ENCODE data around the gene RFTN1. TPM values are rescaled to one million over a fixed set of nuclear protein-coding genes. Genes with fewer than 3 reads are reported as not detected.
A peak's percentile ranks its signal among the peaks of the same experiment; 100 is the strongest.

RFTN1 gene
- total and polyA plus RNA-seq, 10 of the 15 experiments (the other 5 are each of a cell fraction or from before 2014, with no cell fraction given), result 20.6 to 213 (median 147) TPM

DNA sequence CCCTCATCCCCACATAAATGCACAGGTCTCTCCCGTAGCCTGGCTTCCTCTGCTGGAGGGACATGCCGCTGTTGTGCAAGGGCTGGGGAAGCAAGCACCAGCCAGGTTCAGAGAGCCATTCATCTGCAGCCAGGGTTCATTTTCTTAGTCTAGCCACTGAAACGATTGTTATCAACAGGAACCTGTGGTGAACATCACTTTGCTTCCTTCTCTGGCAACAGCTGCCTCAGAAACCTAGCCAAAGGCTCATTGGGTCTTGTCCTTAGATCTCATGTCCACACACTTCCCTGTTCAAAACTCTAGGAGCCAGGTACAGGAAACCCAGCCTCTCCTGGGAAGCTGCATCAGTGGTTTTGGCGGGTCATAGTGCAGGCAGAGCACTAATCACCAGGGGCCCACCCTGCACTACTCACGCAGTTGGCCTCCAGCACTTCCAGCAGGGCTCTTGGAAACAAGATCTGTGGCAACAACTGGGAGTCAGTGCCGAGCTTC lies 201.5 kb downstream of the RFTN1 start:
- Histone ChIP-seq H3K36me3 (ENCODE audit: control insufficient read depth in 2 of 2, insufficient read depth in 2 of 2, low read length in 1 of 2) (peaks cover 14 to 24% of the 10 kb centered on the region in 2 experiments), H4K20me1 (ENCODE audit: control insufficient read depth, insufficient read depth) (no peaks in the 10 kb centered on the region), H3K27ac (ENCODE audit: control insufficient read depth, insufficient read depth) (no peak overlapping the region; the same call in 1 of the 2 replicates), H3K4me1 (ENCODE audit: control insufficient read depth, insufficient read depth, low read length) (peaks cover 24% of the 10 kb centered on the region), H2AFZ (ENCODE audit: control insufficient read depth, low read depth, low read length) (no peak overlapping the region), H3K9me3 (replicated peaks; ENCODE audit: control insufficient read depth, insufficient read depth, low read length) (no peaks in the 10 kb centered on the region), H3K4me3 (no peak overlapping the region), H3K27me3 (replicated peaks in 1 of 2; ENCODE audit: control insufficient read depth in 2 of 2, insufficient read depth in 2 of 2, low read length in 1 of 2) (no peaks in the 10 kb centered on the region), H3K79me2 (ENCODE audit: control insufficient read depth, insufficient read depth, low read length) (no peaks in the 10 kb centered on the region), H3K4me2 (ENCODE audit: control insufficient read depth, insufficient read depth) (no peak overlapping the region), H3K9ac (ENCODE audit: control insufficient read depth, insufficient read depth, low read length) (no peak overlapping the region)
- intact Hi-C loops (cut with micrococcal nuclease; ENCODE audit: unreplicated experiment) (no loop called here), in situ Hi-C loops (cut with MboI) (no loop called here)
- ChIA-PET POLR2A (interaction anchor here (0.6 to 1.1 kb wide), 5 partner anchors 12 to 1355 kb away, joined by 3 to 6 read pairs (median 4); no protein-coding TSS in a partner anchor), CTCF (interaction anchor here (1.0 to 2.7 kb wide), 7 partner anchors 11 to 23 kb away, joined by 3 to 9 read pairs (median 3); no protein-coding TSS in a partner anchor), RAD21 (ENCODE audit: unreplicated experiment) (interaction anchor here (1.1 to 1.6 kb wide), 3 partner anchors 21 to 238 kb away, joined by 3 to 7 read pairs (median 3); no protein-coding TSS in a partner anchor), SMC1A (ENCODE audit: uncharacterized antibody, unreplicated experiment) (interaction anchor here (1.1 to 4.0 kb wide), 6 partner anchors 8 to 238 kb away, joined by 3 to 20 read pairs (median 8); no protein-coding TSS in a partner anchor)
- ATAC-seq (peak; percentile 66), DNase-seq (ENCODE audit: low read depth, low spot score) (no peak), FAIRE-seq (peak; percentile 93)
- WGBS (ENCODE audit: insufficient coverage, insufficient replicate concordance, low lambda C conversion rate, missing lambda C conversion rate), result 38% methylated on average over 6 of the region's 6 CpGs
- BruUV-seq (replicated peaks), result TSS peak; percentile 1
- no peak for TF ChIP-seq NR2C1 (IDR thresholded peaks at IDR 0.05)
- 0 out of 2 replicates have a peak, but pooled peaks have one; percentile 12 for TF ChIP-seq PAX5 (IDR thresholded peaks at IDR 0.05; ENCODE audit: borderline replicate concordance, low read depth, low read length)
- TF ChIP-seq, protein P1, sequence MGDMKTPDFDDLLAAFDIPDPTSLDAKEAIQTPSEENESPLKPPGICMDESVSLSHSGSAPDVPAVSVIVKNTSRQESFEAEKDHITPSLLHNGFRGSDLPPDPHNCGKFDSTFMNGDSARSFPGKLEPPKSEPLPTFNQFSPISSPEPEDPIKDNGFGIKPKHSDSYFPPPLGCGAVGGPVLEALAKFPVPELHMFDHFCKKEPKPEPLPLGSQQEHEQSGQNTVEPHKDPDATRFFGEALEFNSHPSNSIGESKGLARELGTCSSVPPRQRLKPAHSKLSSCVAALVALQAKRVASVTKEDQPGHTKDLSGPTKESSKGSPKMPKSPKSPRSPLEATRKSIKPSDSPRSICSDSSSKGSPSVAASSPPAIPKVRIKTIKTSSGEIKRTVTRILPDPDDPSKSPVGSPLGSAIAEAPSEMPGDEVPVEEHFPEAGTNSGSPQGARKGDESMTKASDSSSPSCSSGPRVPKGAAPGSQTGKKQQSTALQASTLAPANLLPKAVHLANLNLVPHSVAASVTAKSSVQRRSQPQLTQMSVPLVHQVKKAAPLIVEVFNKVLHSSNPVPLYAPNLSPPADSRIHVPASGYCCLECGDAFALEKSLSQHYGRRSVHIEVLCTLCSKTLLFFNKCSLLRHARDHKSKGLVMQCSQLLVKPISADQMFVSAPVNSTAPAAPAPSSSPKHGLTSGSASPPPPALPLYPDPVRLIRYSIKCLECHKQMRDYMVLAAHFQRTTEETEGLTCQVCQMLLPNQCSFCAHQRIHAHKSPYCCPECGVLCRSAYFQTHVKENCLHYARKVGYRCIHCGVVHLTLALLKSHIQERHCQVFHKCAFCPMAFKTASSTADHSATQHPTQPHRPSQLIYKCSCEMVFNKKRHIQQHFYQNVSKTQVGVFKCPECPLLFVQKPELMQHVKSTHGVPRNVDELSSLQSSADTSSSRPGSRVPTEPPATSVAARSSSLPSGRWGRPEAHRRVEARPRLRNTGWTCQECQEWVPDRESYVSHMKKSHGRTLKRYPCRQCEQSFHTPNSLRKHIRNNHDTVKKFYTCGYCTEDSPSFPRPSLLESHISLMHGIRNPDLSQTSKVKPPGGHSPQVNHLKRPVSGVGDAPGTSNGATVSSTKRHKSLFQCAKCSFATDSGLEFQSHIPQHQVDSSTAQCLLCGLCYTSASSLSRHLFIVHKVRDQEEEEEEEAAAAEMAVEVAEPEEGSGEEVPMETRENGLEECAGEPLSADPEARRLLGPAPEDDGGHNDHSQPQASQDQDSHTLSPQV (IDR thresholded peaks at IDR 0.05), result no peak
- TF ChIP-seq, protein P2, sequence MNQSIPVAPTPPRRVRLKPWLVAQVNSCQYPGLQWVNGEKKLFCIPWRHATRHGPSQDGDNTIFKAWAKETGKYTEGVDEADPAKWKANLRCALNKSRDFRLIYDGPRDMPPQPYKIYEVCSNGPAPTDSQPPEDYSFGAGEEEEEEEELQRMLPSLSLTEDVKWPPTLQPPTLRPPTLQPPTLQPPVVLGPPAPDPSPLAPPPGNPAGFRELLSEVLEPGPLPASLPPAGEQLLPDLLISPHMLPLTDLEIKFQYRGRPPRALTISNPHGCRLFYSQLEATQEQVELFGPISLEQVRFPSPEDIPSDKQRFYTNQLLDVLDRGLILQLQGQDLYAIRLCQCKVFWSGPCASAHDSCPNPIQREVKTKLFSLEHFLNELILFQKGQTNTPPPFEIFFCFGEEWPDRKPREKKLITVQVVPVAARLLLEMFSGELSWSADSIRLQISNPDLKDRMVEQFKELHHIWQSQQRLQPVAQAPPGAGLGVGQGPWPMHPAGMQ (IDR thresholded peaks at IDR 0.05; ENCODE audit: borderline replicate concordance), result no peak
- peak; percentile 29 to 32; a peak in 1 of 4 replicates for TF ChIP-seq IKZF2 (IDR thresholded peaks at IDR 0.05)
- TF ChIP-seq RUNX3 (IDR thresholded peaks at IDR 0.05; ENCODE audit: low read length), result peak; percentile 55; the same call in 1 of the 2 replicates
- no peak for TF ChIP-seq JUNB (IDR thresholded peaks at IDR 0.05)
- TF ChIP-seq EGR1 (IDR thresholded peaks at IDR 0.05; ENCODE audit: borderline replicate concordance in 1 of 2, low read depth in 2 of 2, low read length in 2 of 2), result no peak
- TF ChIP-seq ATF3 (IDR thresholded peaks at IDR 0.05; ENCODE audit: borderline replicate concordance, extremely low read depth, low read depth, low read length), result no peak
- TF ChIP-seq CHD2 (IDR thresholded peaks at IDR 0.05; ENCODE audit: borderline replicate concordance, low read depth, low read length), result no peak
- TF ChIP-seq BCL11A (IDR thresholded peaks at IDR 0.05; ENCODE audit: low read depth, low read length), result no peak
- TF ChIP-seq, protein P3, sequence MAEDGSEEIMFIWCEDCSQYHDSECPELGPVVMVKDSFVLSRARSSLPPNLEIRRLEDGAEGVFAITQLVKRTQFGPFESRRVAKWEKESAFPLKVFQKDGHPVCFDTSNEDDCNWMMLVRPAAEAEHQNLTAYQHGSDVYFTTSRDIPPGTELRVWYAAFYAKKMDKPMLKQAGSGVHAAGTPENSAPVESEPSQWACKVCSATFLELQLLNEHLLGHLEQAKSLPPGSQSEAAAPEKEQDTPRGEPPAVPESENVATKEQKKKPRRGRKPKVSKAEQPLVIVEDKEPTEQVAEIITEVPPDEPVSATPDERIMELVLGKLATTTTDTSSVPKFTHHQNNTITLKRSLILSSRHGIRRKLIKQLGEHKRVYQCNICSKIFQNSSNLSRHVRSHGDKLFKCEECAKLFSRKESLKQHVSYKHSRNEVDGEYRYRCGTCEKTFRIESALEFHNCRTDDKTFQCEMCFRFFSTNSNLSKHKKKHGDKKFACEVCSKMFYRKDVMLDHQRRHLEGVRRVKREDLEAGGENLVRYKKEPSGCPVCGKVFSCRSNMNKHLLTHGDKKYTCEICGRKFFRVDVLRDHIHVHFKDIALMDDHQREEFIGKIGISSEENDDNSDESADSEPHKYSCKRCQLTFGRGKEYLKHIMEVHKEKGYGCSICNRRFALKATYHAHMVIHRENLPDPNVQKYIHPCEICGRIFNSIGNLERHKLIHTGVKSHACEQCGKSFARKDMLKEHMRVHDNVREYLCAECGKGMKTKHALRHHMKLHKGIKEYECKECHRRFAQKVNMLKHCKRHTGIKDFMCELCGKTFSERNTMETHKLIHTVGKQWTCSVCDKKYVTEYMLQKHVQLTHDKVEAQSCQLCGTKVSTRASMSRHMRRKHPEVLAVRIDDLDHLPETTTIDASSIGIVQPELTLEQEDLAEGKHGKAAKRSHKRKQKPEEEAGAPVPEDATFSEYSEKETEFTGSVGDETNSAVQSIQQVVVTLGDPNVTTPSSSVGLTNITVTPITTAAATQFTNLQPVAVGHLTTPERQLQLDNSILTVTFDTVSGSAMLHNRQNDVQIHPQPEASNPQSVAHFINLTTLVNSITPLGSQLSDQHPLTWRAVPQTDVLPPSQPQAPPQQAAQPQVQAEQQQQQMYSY (CRISPR knock-in tag; IDR thresholded peaks at IDR 0.05), result no peak
